SK-N-SH (cell line): ENCODE measurements around the gene EEF1E1.

Experiments
- EP300 ChIP-seq, 2 experiments: IDR thresholded peaks; 2 replicates each; pipeline versions ENCODE4 v1.4.0 to v1.6.1; 2012; ENCODE audit warnings: borderline replicate concordance in 1 of 2, low read depth in 1 of 2, low read length in 1 of 2
- JUND ChIP-seq: IDR thresholded peaks from 2 replicates; pipeline ENCODE4 v1.4.0; 2012
- MAX ChIP-seq: IDR thresholded peaks from 2 replicates; pipeline ENCODE4 v1.4.0; 2012; ENCODE audit warnings: low read depth
- MXI1 ChIP-seq: IDR thresholded peaks from 2 replicates; pipeline ENCODE4 v1.6.1; 2012; ENCODE audit warnings: mild to moderate bottlenecking, low read depth, low read length, improper control_type of control experiment
- NFIC ChIP-seq: IDR thresholded peaks from 2 replicates; pipeline ENCODE4 v1.4.0; 2012; ENCODE audit warnings: borderline replicate concordance
- POLR2AphosphoS5 ChIP-seq: IDR thresholded peaks from 2 replicates; pipeline ENCODE4 v1.6.1; 2012; ENCODE audit warnings: low read depth, low read length
- RAD21 ChIP-seq: IDR thresholded peaks from 2 replicates; pipeline ENCODE4 v1.6.1; 2012; ENCODE audit warnings: mild to moderate bottlenecking, low read length
- RFX5 ChIP-seq: IDR thresholded peaks from 2 replicates; pipeline ENCODE4 v1.6.1; 2012; ENCODE audit warnings: mild to moderate bottlenecking, improper control_type of control experiment, low read length
- SIN3A ChIP-seq: IDR thresholded peaks from 2 replicates; pipeline ENCODE4 v1.6.1; 2012; ENCODE audit warnings: low read depth, mild to moderate bottlenecking, low read length, moderate library complexity, borderline replicate concordance
- TCF12 ChIP-seq: IDR thresholded peaks from 2 replicates; pipeline ENCODE4 v1.4.0; 2012
- USF2 ChIP-seq: fragments of 150-350 bp; IDR thresholded peaks from 2 replicates; pipeline ENCODE4 v1.6.1; 2017; ENCODE audit warnings: antibody characterized with exemption, low read length, low read depth, borderline replicate concordance
- YY1 ChIP-seq: IDR thresholded peaks from 2 replicates; pipeline ENCODE4 v1.4.0; 2012; ENCODE audit warnings: low read depth, mild to moderate bottlenecking
- TF ChIP-seq, protein P1 (sequence below): fragments of 200-600 bp; sonication (generic); IDR thresholded peaks from 2 replicates; pipeline ENCODE4 v1.6.1; 2017; ENCODE audit warnings: antibody characterized with exemption, mild to moderate bottlenecking, moderate library complexity
- TF ChIP-seq, protein P2 (sequence below): IDR thresholded peaks from 2 replicates; pipeline ENCODE4 v1.6.1; 2012; ENCODE audit warnings: mild to moderate bottlenecking, low read depth, low read length, moderate library complexity

DNA sequence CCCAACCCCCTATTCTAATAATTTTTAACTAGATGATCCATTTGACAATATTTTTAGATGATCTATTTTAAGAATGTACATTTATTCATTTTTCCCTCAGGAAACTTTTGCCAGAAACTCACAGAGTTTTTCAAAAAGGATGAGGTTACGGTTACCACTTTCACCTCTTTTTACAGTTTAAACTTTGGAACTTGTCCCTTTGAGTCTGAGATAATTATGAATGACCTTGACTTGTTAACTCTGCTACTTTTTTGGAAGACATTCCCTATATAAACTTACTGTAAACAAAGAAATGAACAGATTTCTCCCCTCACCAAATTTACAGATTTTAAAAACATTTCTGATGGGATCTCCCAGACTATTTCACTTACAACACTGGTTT is 19.8 kb downstream of the EEF1E1 start:
- TF ChIP-seq, protein P1, sequence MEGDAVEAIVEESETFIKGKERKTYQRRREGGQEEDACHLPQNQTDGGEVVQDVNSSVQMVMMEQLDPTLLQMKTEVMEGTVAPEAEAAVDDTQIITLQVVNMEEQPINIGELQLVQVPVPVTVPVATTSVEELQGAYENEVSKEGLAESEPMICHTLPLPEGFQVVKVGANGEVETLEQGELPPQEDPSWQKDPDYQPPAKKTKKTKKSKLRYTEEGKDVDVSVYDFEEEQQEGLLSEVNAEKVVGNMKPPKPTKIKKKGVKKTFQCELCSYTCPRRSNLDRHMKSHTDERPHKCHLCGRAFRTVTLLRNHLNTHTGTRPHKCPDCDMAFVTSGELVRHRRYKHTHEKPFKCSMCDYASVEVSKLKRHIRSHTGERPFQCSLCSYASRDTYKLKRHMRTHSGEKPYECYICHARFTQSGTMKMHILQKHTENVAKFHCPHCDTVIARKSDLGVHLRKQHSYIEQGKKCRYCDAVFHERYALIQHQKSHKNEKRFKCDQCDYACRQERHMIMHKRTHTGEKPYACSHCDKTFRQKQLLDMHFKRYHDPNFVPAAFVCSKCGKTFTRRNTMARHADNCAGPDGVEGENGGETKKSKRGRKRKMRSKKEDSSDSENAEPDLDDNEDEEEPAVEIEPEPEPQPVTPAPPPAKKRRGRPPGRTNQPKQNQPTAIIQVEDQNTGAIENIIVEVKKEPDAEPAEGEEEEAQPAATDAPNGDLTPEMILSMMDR: no peak
- no peak for TF ChIP-seq RFX5
- no peak for TF ChIP-seq RAD21
- TF ChIP-seq, protein P2, sequence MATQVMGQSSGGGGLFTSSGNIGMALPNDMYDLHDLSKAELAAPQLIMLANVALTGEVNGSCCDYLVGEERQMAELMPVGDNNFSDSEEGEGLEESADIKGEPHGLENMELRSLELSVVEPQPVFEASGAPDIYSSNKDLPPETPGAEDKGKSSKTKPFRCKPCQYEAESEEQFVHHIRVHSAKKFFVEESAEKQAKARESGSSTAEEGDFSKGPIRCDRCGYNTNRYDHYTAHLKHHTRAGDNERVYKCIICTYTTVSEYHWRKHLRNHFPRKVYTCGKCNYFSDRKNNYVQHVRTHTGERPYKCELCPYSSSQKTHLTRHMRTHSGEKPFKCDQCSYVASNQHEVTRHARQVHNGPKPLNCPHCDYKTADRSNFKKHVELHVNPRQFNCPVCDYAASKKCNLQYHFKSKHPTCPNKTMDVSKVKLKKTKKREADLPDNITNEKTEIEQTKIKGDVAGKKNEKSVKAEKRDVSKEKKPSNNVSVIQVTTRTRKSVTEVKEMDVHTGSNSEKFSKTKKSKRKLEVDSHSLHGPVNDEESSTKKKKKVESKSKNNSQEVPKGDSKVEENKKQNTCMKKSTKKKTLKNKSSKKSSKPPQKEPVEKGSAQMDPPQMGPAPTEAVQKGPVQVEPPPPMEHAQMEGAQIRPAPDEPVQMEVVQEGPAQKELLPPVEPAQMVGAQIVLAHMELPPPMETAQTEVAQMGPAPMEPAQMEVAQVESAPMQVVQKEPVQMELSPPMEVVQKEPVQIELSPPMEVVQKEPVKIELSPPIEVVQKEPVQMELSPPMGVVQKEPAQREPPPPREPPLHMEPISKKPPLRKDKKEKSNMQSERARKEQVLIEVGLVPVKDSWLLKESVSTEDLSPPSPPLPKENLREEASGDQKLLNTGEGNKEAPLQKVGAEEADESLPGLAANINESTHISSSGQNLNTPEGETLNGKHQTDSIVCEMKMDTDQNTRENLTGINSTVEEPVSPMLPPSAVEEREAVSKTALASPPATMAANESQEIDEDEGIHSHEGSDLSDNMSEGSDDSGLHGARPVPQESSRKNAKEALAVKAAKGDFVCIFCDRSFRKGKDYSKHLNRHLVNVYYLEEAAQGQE: no peak
- no peak for TF ChIP-seq SIN3A
- TF ChIP-seq EP300 (IDR thresholded peaks at IDR 0.05; ENCODE audit: borderline replicate concordance in 1 of 2, low read depth in 1 of 2, low read length in 1 of 2): no peak
- TF ChIP-seq TCF12: no peak
- no peak for TF ChIP-seq USF2
- TF ChIP-seq POLR2AphosphoS5: no peak
- TF ChIP-seq NFIC: no peak
- TF ChIP-seq MXI1: no peak
- TF ChIP-seq JUND: no peak
- TF ChIP-seq MAX: no peak
- no peak for TF ChIP-seq YY1
